Parathyroid adenoma (tissue), 2 donors: Measurements from ENCODE around the gene RCOR1.

Source experiments
- H2AFZ ChIP-seq: fragments of 300-600 bp; sonication (generic); one replicate; pipeline ENCODE4 v1.7.0; 2017; ENCODE audit warnings: antibody characterized with exemption, mild to moderate bottlenecking
- H3K27ac ChIP-seq: fragments of 300-600 bp; sonication (generic); one replicate; pipeline ENCODE4 v1.7.0; 2017
- H3K27me3 ChIP-seq: fragments of 300-600 bp; sonication (generic); one replicate; pipeline ENCODE4 v1.7.0; 2017; ENCODE audit warnings: low read length; ENCODE audit not compliant: control insufficient read depth, insufficient read depth
- H3K36me3 ChIP-seq: fragments of 300-600 bp; sonication (generic); one replicate; pipeline ENCODE4 v1.7.0; 2017; ENCODE audit warnings: low read length; ENCODE audit not compliant: control insufficient read depth, insufficient read depth
- H3K4me1 ChIP-seq: fragments of 300-600 bp; sonication (generic); one replicate; pipeline ENCODE4 v1.7.0; 2017; ENCODE audit warnings: control low read depth
- H3K4me2 ChIP-seq: fragments of 300-600 bp; sonication (generic); one replicate; pipeline ENCODE4 v1.7.0; 2017; ENCODE audit warnings: low read length
- H3K4me3 ChIP-seq: fragments of 300-600 bp; sonication (generic); one replicate; pipeline ENCODE4 v1.7.0; 2017; ENCODE audit warnings: low read depth, low read length
- H3K79me2 ChIP-seq: fragments of 300-600 bp; sonication (generic); one replicate; pipeline ENCODE4 v1.7.0; 2017; ENCODE audit warnings: control low read depth
- H3K9ac ChIP-seq: fragments of 300-600 bp; sonication (generic); one replicate; pipeline ENCODE4 v1.7.0; 2017; ENCODE audit warnings: mild to moderate bottlenecking
- H3K9me3 ChIP-seq: fragments of 300-600 bp; sonication (generic); one replicate; pipeline ENCODE4 v1.7.0; 2017; ENCODE audit warnings: low read length; ENCODE audit not compliant: control insufficient read depth
- CTCF ChIP-seq: fragments of 300-600 bp; sonication (generic); IDR thresholded peaks from one replicate; pipeline ENCODE4 v1.7.0; 2017; ENCODE audit warnings: antibody characterized with exemption, mild to moderate bottlenecking
- donor health status: primary hyperparathyroidism.

Gene RCOR1

GRCh38 chr14:102666635-102667034 lies 74.2 kb downstream of the RCOR1 start:
- Histone ChIP-seq H3K4me2 (no peak overlapping the region), H3K79me2 (peaks cover 4% of the 10 kb centered on the region), H3K9ac (no peak overlapping the region), H3K27ac (no peak overlapping the region), H2AFZ (no peak overlapping the region), H3K36me3 (no peaks in the 10 kb centered on the region), H3K4me1 (no peaks in the 10 kb centered on the region), H3K9me3 (no peaks in the 10 kb centered on the region), H3K27me3 (no peaks in the 10 kb centered on the region), H3K4me3 (no peak overlapping the region)
- no peak for TF ChIP-seq CTCF

GRCh38 chr14:102667703-102668102 lies 75.3 kb downstream of the RCOR1 start:
- H3K9ac ChIP-seq = no peak overlapping the region
- H2AFZ ChIP-seq = no peak overlapping the region
- H3K27ac ChIP-seq = no peak overlapping the region
- peaks cover 4% of the 10 kb centered on the region for H3K79me2 ChIP-seq
- no peaks in the 10 kb centered on the region for H3K9me3 ChIP-seq
- H3K27me3 ChIP-seq = no peaks in the 10 kb centered on the region
- no peak overlapping the region for H3K4me3 ChIP-seq
- H3K4me1 ChIP-seq = no peaks in the 10 kb centered on the region
- H3K36me3 ChIP-seq = no peaks in the 10 kb centered on the region
- no peak for TF ChIP-seq CTCF
- H3K4me2 ChIP-seq = no peak overlapping the region

- H3K9me3 ChIP-seq = no peaks in the 10 kb centered on the region
- H3K4me2 ChIP-seq = no peak overlapping the region
- TF ChIP-seq CTCF = no peak
- H3K79me2 ChIP-seq = peaks cover 4% of the 10 kb centered on the region
- H3K27me3 ChIP-seq = no peaks in the 10 kb centered on the region
- H3K4me1 ChIP-seq = no peaks in the 10 kb centered on the region
- H3K27ac ChIP-seq = no peak overlapping the region
- H2AFZ ChIP-seq = no peak overlapping the region
- H3K9ac ChIP-seq = no peak overlapping the region
- no peaks in the 10 kb centered on the region for H3K36me3 ChIP-seq
- H3K4me3 ChIP-seq = no peak overlapping the region
Measured at GRCh38 chr14:102668291-102668873, 75.9 kb downstream of the RCOR1 start.

- TF ChIP-seq CTCF = no peak
- no peak overlapping the region for H3K27ac ChIP-seq
- no peak overlapping the region for H3K9ac ChIP-seq
Measured at GRCh38 chr14:102671410-102671809, 79.0 kb downstream of the RCOR1 start.

GRCh38 chr14:102672410-102672960 lies 80.0 kb downstream of the RCOR1 start:
- H3K36me3 ChIP-seq = no peaks in the 10 kb centered on the region

More at GRCh38 chr14:102671410-102671809, 79.0 kb downstream of the RCOR1 start:
- Histone ChIP-seq H3K4me3 (no peak overlapping the region), H2AFZ (no peak overlapping the region), H3K4me1 (no peaks in the 10 kb centered on the region), H3K79me2 (peaks cover 12% of the 10 kb centered on the region), H3K27me3 (no peaks in the 10 kb centered on the region), H3K4me2 (no peak overlapping the region), H3K9me3 (no peaks in the 10 kb centered on the region), H3K36me3 (no peaks in the 10 kb centered on the region)

More at GRCh38 chr14:102672410-102672960, 80.0 kb downstream of the RCOR1 start:
- Histone ChIP-seq H3K4me3 (no peak overlapping the region), H2AFZ (no peak overlapping the region), H3K79me2 (peaks cover 12% of the 10 kb centered on the region), H3K4me2 (no peak overlapping the region), H3K27me3 (no peaks in the 10 kb centered on the region), H3K9me3 (no peaks in the 10 kb centered on the region), H3K9ac (no peak overlapping the region), H3K4me1 (no peaks in the 10 kb centered on the region), H3K27ac (no peak overlapping the region)
- TF ChIP-seq CTCF = no peak
